Measurements from ENCODE around the gene COL21A1. TPM values are rescaled to one million over a fixed set of nuclear protein-coding genes. Genes with fewer than 3 reads are reported as not detected.

Gene COL21A1
- total RNA-seq, 1 experiment from 2014 or later, result 1.8 TPM

- Histone ChIP-seq H3K9me3 (ENCODE audit: control insufficient read depth, low read depth, low read length) (no peaks in the 10 kb centered on the region), H2AFZ (ENCODE audit: low read length) (no peak overlapping the region), H3K23me2 (ENCODE audit: insufficient read length, low read depth, low read length, poor library complexity, severe bottlenecking) (no peaks in the 10 kb centered on the region), H4K91ac (ENCODE audit: insufficient read length, low read depth, low read length) (no peak overlapping the region), H3K56ac (ENCODE audit: insufficient read length, low read depth, low read length) (no peak overlapping the region), H3K18ac (ENCODE audit: insufficient read length, low read depth, low read length) (no peak overlapping the region), H2BK15ac (ENCODE audit: low read depth, low read length) (no peak overlapping the region), H2BK5ac (ENCODE audit: insufficient read length, low read length) (no peak overlapping the region), H2BK120ac (ENCODE audit: low read depth, low read length, poor library complexity, severe bottlenecking) (no peak overlapping the region), H3K14ac (ENCODE audit: insufficient read depth, low read length) (no peak overlapping the region), H2BK12ac (ENCODE audit: insufficient read length, low read depth, low read length) (no peak overlapping the region), H3K79me1 (ENCODE audit: insufficient read depth, low read depth, low read length, poor library complexity, severe bottlenecking) (no peaks in the 10 kb centered on the region), H3K27ac (ENCODE audit: insufficient read length, low read depth, low read length) (no peak overlapping the region), H3K4me2 (ENCODE audit: insufficient read depth, insufficient read length, low read length) (no peak overlapping the region), H4K5ac (ENCODE audit: insufficient read length, low read depth, low read length) (no peak overlapping the region), H3K4me1 (ENCODE audit: insufficient read depth, low read length) (no peaks in the 10 kb centered on the region), H4K20me1 (ENCODE audit: control insufficient read depth, insufficient read depth, insufficient read length) (no peaks in the 10 kb centered on the region), H3T11ph (ENCODE audit: low read length) (no peak overlapping the region), H3K9ac (ENCODE audit: extremely low read depth, insufficient read length, low read length) (no peak overlapping the region), H4K8ac (replicated peaks; ENCODE audit: insufficient read length, low read depth, low read length) (no peak overlapping the region), H3K4ac (ENCODE audit: low read depth, low read length) (no peak overlapping the region), H3K27me3 (ENCODE audit: insufficient read depth, low read length) (no peaks in the 10 kb centered on the region), H3K79me2 (ENCODE audit: insufficient read depth, low read length) (no peaks in the 10 kb centered on the region), H3K23ac (ENCODE audit: insufficient read length, low read depth, low read length) (no peak overlapping the region), H2AK5ac (ENCODE audit: insufficient read length, low read length) (no peak overlapping the region), H2BK20ac (ENCODE audit: low read depth, low read length, poor library complexity, severe bottlenecking) (no peak overlapping the region)
- no CpG with 5 or more reads among the region's 4 CpGs for WGBS (ENCODE audit: extremely low coverage, insufficient read length, low lambda C conversion rate)
- no peak for DNase-seq
- no peaks in the 10 kb centered on the region for H3K9me3 Mint-ChIP-seq
- no peaks in the 10 kb centered on the region for H3K27me3 Mint-ChIP-seq (ENCODE audit: low read depth)
- H3K4me1 Mint-ChIP-seq, result peaks cover 0 to 2% of the 10 kb centered on the region in 2 experiments; a peak in 1 of 4 replicates
- TF ChIP-seq, protein P1, sequence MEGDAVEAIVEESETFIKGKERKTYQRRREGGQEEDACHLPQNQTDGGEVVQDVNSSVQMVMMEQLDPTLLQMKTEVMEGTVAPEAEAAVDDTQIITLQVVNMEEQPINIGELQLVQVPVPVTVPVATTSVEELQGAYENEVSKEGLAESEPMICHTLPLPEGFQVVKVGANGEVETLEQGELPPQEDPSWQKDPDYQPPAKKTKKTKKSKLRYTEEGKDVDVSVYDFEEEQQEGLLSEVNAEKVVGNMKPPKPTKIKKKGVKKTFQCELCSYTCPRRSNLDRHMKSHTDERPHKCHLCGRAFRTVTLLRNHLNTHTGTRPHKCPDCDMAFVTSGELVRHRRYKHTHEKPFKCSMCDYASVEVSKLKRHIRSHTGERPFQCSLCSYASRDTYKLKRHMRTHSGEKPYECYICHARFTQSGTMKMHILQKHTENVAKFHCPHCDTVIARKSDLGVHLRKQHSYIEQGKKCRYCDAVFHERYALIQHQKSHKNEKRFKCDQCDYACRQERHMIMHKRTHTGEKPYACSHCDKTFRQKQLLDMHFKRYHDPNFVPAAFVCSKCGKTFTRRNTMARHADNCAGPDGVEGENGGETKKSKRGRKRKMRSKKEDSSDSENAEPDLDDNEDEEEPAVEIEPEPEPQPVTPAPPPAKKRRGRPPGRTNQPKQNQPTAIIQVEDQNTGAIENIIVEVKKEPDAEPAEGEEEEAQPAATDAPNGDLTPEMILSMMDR (conservative IDR thresholded peaks at IDR 0.05), result no peak
- no peaks in the 10 kb centered on the region; a peak in 1 of 7 replicates for H3K36me3 Mint-ChIP-seq (ENCODE audit: insufficient read depth in 1 of 3, low read depth in 3 of 3)
- no peak overlapping the region for H3K4me3 Mint-ChIP-seq
- H3K27ac Mint-ChIP-seq, result no peak overlapping the region
Observed at GRCh38 chr6:56144538-56145324, 102.6 kb downstream of the COL21A1 start.
